Right lobe of liver (tissue), 4 donors: Measurements from ENCODE around the gene CACNB2.

Source experiments
- CTCF ChIP-seq, 4 donors: fragments of 200-600 bp in 3 of 4; fragments of 450-650 bp in 1 of 4; IDR thresholded peaks; one replicate each; pipeline versions ENCODE4 v1.5.1 to v1.8.0; 2016 to 2022; ENCODE audit warnings: antibody characterized with exemption in 4 of 4, mild to moderate bottlenecking in 2 of 4
- POLR2A ChIP-seq: fragments of 450-650 bp; IDR thresholded peaks from one replicate; pipeline ENCODE4 v1.6.1; 2017; ENCODE audit warnings: antibody characterized with exemption, mild to moderate bottlenecking
- donor health status: DM: no; HTN: no; CAD: no.
- donor health status: DM: no; HTN: no; CAD: no.
- donor health status: DM: no; HTN: yes; CAD: no.

DNA sequence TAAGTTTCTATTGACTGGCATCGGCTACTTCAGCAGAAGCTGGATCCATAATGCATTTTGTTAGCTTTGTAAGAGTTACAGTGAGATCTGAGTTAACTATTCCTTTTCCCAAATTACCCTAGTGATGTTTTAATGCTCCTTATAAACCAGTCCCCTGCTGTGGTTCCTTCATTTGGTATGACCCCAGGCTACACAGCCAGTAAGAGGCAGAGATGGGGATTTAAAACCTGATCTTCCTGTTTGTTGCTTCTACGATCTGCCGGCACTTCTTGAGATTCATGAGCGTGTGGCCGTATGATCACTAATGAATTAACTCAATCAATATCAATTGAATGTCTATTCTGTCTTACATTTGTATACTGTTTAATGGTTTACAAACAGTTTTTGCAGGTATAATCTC, 86.1 kb downstream of the CACNB2 start:
- no peak for TF ChIP-seq CTCF (IDR thresholded peaks at IDR 0.05)
- no peak for TF ChIP-seq POLR2A
